GM10847 (cell line): ENCODE measurements around the gene ARMH4.

Experiments
- POLR2A ChIP-seq: IDR thresholded peaks from 2 replicates; pipeline ENCODE4 v1.6.1; 2011; ENCODE audit not compliant: insufficient read length; ENCODE audit errors: extremely low read depth

The ARMH4 gene

GRCh38 chr14:58088961-58089360, 63.1 kb downstream of the ARMH4 start:
- TF ChIP-seq POLR2A: no peak

- no peak for TF ChIP-seq POLR2A
These were observed 66.1 kb downstream of the ARMH4 start for GRCh38 chr14:58085877-58086276.

- TF ChIP-seq POLR2A: no peak
These were observed 69.4 kb downstream of the ARMH4 start for GRCh38 chr14:58082491-58083098.

GRCh38 chr14:58082011-58082410, 70.0 kb downstream of the ARMH4 start:
- TF ChIP-seq POLR2A: no peak

- no peak for TF ChIP-seq POLR2A
These were observed 73.5 kb downstream of the ARMH4 start for GRCh38 chr14:58078471-58078870.

GRCh38 chr14:58078068-58078467, 73.9 kb downstream of the ARMH4 start:
- no peak for TF ChIP-seq POLR2A

- TF ChIP-seq POLR2A: no peak
These were observed 74.4 kb downstream of the ARMH4 start for GRCh38 chr14:58077621-58078020.

GRCh38 chr14:58073516-58073915, 78.5 kb downstream of the ARMH4 start:
- no peak for TF ChIP-seq POLR2A

GRCh38 chr14:58072288-58073071, 79.5 kb downstream of the ARMH4 start:
- TF ChIP-seq POLR2A: no peak

- no peak for TF ChIP-seq POLR2A
These were observed 80.7 kb downstream of the ARMH4 start for GRCh38 chr14:58071341-58071740.

- no peak for TF ChIP-seq POLR2A
These were observed 83.7 kb downstream of the ARMH4 start for GRCh38 chr14:58068306-58068705.

GRCh38 chr14:58066115-58066514, 85.9 kb downstream of the ARMH4 start:
- TF ChIP-seq POLR2A: no peak

GRCh38 chr14:58061581-58061980, 90.4 kb downstream of the ARMH4 start:
- no peak for TF ChIP-seq POLR2A

GRCh38 chr14:58060898-58061297, 91.1 kb downstream of the ARMH4 start:
- TF ChIP-seq POLR2A: no peak

GRCh38 chr14:58060077-58060476, 91.9 kb downstream of the ARMH4 start:
- TF ChIP-seq POLR2A: no peak

- no peak for TF ChIP-seq POLR2A
These were observed 92.9 kb downstream of the ARMH4 start for GRCh38 chr14:58059126-58059525.
